Measurements from ENCODE around the gene TMEM132C. TPM values are rescaled to one million over a fixed set of nuclear protein-coding genes. Genes with fewer than 3 reads are reported as not detected.

Gene TMEM132C
- total RNA-seq, 1 experiment from 2014 or later: not detected

DNA sequence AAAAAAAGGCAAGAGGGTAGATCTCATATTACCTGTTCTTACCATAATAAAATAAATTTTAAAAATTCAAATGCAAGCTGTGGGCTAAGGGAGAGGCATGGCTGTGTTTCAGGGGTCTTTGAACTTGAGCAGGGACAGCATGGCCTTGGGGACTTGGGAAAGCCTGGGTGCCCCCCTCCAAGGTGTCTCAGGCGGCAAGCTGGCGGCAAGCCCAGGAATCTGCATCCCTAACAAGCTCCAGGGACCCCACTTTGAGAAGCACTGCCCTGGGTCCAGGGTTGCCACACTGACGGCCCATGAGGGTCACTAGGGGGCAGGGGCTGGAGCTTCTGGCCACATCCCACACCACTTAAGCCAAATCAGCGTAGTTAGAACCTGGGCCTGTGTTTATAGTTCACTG is 363.0 kb downstream of the TMEM132C start:
- no peaks in the 10 kb centered on the region for H3K36me3 ChIP-seq (ENCODE audit: low read depth, low read length)
- H3K27ac ChIP-seq (ENCODE audit: low read length): no peak overlapping the region
- TF ChIP-seq EZH2 (IDR thresholded peaks at IDR 0.05; ENCODE audit: low read length, unreplicated experiment): no peak
- TF ChIP-seq EZH2phosphoT487 (IDR thresholded peaks at IDR 0.05; ENCODE audit: borderline replicate concordance, low read length): no peak
- TF ChIP-seq CTCF (conservative IDR thresholded peaks at IDR 0.05; ENCODE audit: low read depth, low read length): no peak
- H3K4me2 ChIP-seq (ENCODE audit: low read length): no peak overlapping the region
- BruUV-seq (replicated peaks): no TSS peak
- POLR2A ChIA-PET (ENCODE audit: unreplicated experiment): no interaction called here
- H3K4me3 ChIP-seq (ENCODE audit: low read length): no peak overlapping the region
- H2AFZ ChIP-seq (ENCODE audit: low read length): no peak overlapping the region
- CTCF ChIA-PET: no interaction called here
- H3K27me3 ChIP-seq (ENCODE audit: low read length): peaks cover 18% of the 10 kb centered on the region; the same call in 1 of the 2 replicates
- DNase-seq: no peak
- no peaks in the 10 kb centered on the region for H3K9me2 ChIP-seq (replicated peaks; ENCODE audit: low read length)
- no peak overlapping the region for H3K9ac ChIP-seq (ENCODE audit: low read length)
- H3F3A ChIP-seq (ENCODE audit: low read length, unreplicated experiment): no peaks in the 10 kb centered on the region
- H3K79me2 ChIP-seq (ENCODE audit: low read length): no peaks in the 10 kb centered on the region
- intact Hi-C loops (cut with micrococcal nuclease): no loop called here
- no peaks in the 10 kb centered on the region for H3K4me1 ChIP-seq (ENCODE audit: insufficient read depth, low read length)
- H3K9me3 ChIP-seq (ENCODE audit: low read length): 0 out of 2 replicates have a peak, but pooled peaks cover 4% of the 10 kb centered on the region
- H4K20me1 ChIP-seq (ENCODE audit: low read length): no peaks in the 10 kb centered on the region
- no peak for ATAC-seq

DNA sequence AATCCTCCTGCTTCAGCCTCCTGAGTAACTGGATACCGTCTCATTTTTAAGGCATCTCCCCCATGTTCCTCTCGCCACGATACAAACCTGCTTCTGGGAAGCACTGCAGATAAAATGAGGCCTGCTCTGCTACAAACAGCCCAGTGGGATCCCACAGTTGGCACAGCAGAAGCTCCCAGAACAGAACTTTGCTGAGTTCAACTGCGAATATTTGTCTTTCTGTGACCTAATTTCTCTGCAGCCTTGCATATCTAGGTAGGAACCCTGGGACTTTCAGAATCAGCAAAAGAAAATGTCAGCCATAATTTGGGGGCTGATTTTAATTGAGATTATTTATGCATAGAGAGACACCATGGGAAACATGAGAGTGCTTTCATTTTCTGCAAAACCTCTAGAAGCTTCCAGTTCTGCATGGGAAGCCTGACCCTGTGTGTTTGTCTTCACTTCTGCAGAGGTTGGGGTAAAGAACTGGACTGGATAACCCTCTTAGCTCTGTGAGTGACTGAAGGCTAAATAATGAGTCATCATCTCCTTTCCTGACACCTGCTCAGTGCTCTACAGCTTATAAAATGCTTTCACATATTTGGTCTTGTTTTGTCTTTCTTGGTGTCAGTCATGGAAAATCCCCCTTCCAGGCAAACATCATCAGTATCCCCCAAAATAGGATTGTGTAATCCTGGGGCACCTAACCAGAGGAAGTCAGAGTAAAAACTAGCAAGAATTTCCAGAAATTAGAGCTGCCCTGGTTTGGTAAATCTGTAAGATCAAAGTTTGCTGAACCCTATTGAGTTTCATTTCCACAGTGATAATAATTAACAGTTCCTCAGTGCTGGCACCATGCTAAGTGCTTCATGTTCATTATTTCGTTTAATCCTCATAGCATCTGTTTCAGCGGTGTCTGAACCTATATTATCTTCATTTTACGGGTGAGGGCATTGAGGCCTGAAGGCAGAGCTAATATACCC is 371.0 kb downstream of the TMEM132C start:
- Histone ChIP-seq H3K27ac (ENCODE audit: low read length) (no peak overlapping the region), H3K4me3 (ENCODE audit: low read length) (no peak overlapping the region), H3K27me3 (ENCODE audit: low read length) (peaks cover 5% of the 10 kb centered on the region; the same call in 1 of the 2 replicates), H3K36me3 (ENCODE audit: low read depth, low read length) (no peaks in the 10 kb centered on the region), H4K20me1 (ENCODE audit: low read length) (no peaks in the 10 kb centered on the region), H3K4me2 (ENCODE audit: low read length) (no peak overlapping the region), H3K9me3 (ENCODE audit: low read length) (no peaks in the 10 kb centered on the region), H3F3A (ENCODE audit: low read length, unreplicated experiment) (no peaks in the 10 kb centered on the region), H3K4me1 (ENCODE audit: insufficient read depth, low read length) (no peaks in the 10 kb centered on the region), H3K79me2 (ENCODE audit: low read length) (no peaks in the 10 kb centered on the region), H3K9me2 (replicated peaks; ENCODE audit: low read length) (no peaks in the 10 kb centered on the region), H2AFZ (ENCODE audit: low read length) (no peak overlapping the region), H3K9ac (ENCODE audit: low read length) (no peak overlapping the region)
- ChIA-PET POLR2A (ENCODE audit: unreplicated experiment) (no interaction called here), CTCF (no interaction called here)
- intact Hi-C loops (cut with micrococcal nuclease): no loop called here
- DNase-seq: no peak
- BruUV-seq (replicated peaks): no TSS peak
- TF ChIP-seq CTCF (conservative IDR thresholded peaks at IDR 0.05; ENCODE audit: low read depth, low read length) (no peak), EZH2phosphoT487 (IDR thresholded peaks at IDR 0.05; ENCODE audit: borderline replicate concordance, low read length) (no peak), EZH2 (IDR thresholded peaks at IDR 0.05; ENCODE audit: low read length, unreplicated experiment) (no peak)
- no peak for ATAC-seq

GRCh38 chr12:128639089-128639488 is 372.1 kb downstream of the TMEM132C start:
- no peak overlapping the region for H3K4me2 ChIP-seq (ENCODE audit: low read length)
- no peaks in the 10 kb centered on the region for H3K36me3 ChIP-seq (ENCODE audit: low read depth, low read length)
- no peaks in the 10 kb centered on the region for H3K9me2 ChIP-seq (replicated peaks; ENCODE audit: low read length)
- DNase-seq (no peak), ATAC-seq (no peak)
- no peaks in the 10 kb centered on the region for H4K20me1 ChIP-seq (ENCODE audit: low read length)
- intact Hi-C loops (cut with micrococcal nuclease): no loop called here
- H3K27me3 ChIP-seq (ENCODE audit: low read length): peaks cover 16% of the 10 kb centered on the region
- no peak overlapping the region for H2AFZ ChIP-seq (ENCODE audit: low read length)
- no peaks in the 10 kb centered on the region for H3K9me3 ChIP-seq (ENCODE audit: low read length)
- ChIA-PET POLR2A (ENCODE audit: unreplicated experiment) (no interaction called here), CTCF (no interaction called here)
- no peak overlapping the region for H3K9ac ChIP-seq (ENCODE audit: low read length)
- H3K79me2 ChIP-seq (ENCODE audit: low read length): no peaks in the 10 kb centered on the region
- H3K4me3 ChIP-seq (ENCODE audit: low read length): no peak overlapping the region
- BruUV-seq (replicated peaks): no TSS peak
- TF ChIP-seq CTCF (conservative IDR thresholded peaks at IDR 0.05; ENCODE audit: low read depth, low read length) (no peak), EZH2 (IDR thresholded peaks at IDR 0.05; ENCODE audit: low read length, unreplicated experiment) (no peak), EZH2phosphoT487 (IDR thresholded peaks at IDR 0.05; ENCODE audit: borderline replicate concordance, low read length) (no peak)
- H3K4me1 ChIP-seq (ENCODE audit: insufficient read depth, low read length): no peaks in the 10 kb centered on the region
- H3K27ac ChIP-seq (ENCODE audit: low read length): no peak overlapping the region
- no peaks in the 10 kb centered on the region for H3F3A ChIP-seq (ENCODE audit: low read length, unreplicated experiment)
